SK-N-SH (cell line): ENCODE results near the gene MPIG6B. TPM values are rescaled to one million over a fixed set of nuclear protein-coding genes. Genes with fewer than 3 reads are reported as not detected.

Experiments used
- CTCF ChIA-PET: fragments of 300-600, 350-600 bp; formaldehyde crosslinking; extraction: SDS; loops from one replicate; lab custom pipeline; 2021; lab: Yijun Ruan, JAX
- POLR2A ChIA-PET: fragments of 350-600 bp; sonication (Branson Sonifier 250); formaldehyde crosslinking; extraction: SDS; loops from one replicate; lab custom pipeline; 2020; ENCODE audit warnings: antibody characterized with exemption, inconsistent platforms; lab: Yijun Ruan, JAX
- DNase-seq: peaks from one replicate; pipeline ENCODE4 v3.0.0; 2012
- H2AFZ ChIP-seq: fragments of 200-600 bp; sonication (generic); 2 replicates; pipeline ENCODE4 v1.8.1; 2016; ENCODE audit warnings: antibody characterized with exemption, mild to moderate bottlenecking, low read depth
- H3F3A ChIP-seq: fragments of 200-600 bp; sonication (generic); replicated peaks from 2 replicates; pipeline ENCODE3; 2016; ENCODE audit warnings: antibody characterized with exemption, mild to moderate bottlenecking; ENCODE audit not compliant: insufficient read depth
- H3K27ac ChIP-seq, 2 experiments: fragments of 200-500 bp in 1 of 2; fragments of 200-600 bp in 1 of 2; sonication (Bioruptor generic) in 1 of 2; sonication (generic), shearing (Covaris generic) in 1 of 2; 2 replicates each; pipeline versions ENCODE4 v1.5.1 to v1.6.1; 2014 to 2016; ENCODE audit warnings: low read depth in 2 of 2, inconsistent platforms in 1 of 2, low read length in 1 of 2, mild to moderate bottlenecking in 1 of 2, mixed read lengths in 1 of 2
- H3K27me3 ChIP-seq: fragments of 200-600 bp; sonication (generic), shearing (Covaris generic); 2 replicates; pipeline ENCODE4 v1.6.1; 2016; ENCODE audit warnings: mixed run types; ENCODE audit not compliant: insufficient read depth
- H3K36me3 ChIP-seq, 2 experiments: fragments of 200-500 bp in 1 of 2; fragments of 200-600 bp in 1 of 2; sonication (Bioruptor generic) in 1 of 2; sonication (generic) in 1 of 2; replicated peaks in 1 of 2; 2 replicates each; pipeline versions ENCODE3 to v1.5.1; 2014 to 2016; ENCODE audit warnings: low read length in 1 of 2, mild to moderate bottlenecking in 1 of 2; ENCODE audit not compliant: insufficient read depth in 2 of 2, control insufficient read depth in 1 of 2
- H3K4me1 ChIP-seq, 2 experiments: fragments of 200-500 bp in 1 of 2; fragments of 200-600 bp in 1 of 2; sonication (Bioruptor generic) in 1 of 2; sonication (generic), shearing (Covaris generic) in 1 of 2; 2 replicates each; pipeline versions ENCODE4 v1.5.1 to v1.6.1; 2014 to 2016; ENCODE audit warnings: low read depth in 1 of 2, low read length in 1 of 2, mixed run types in 1 of 2; ENCODE audit not compliant: insufficient read depth in 2 of 2, control insufficient read depth in 1 of 2
- H3K4me2 ChIP-seq: fragments of 200-600 bp; sonication (generic), shearing (Covaris generic); 2 replicates; pipeline ENCODE4 v1.6.1; 2017; ENCODE audit warnings: mixed run types
- H3K4me3 ChIP-seq, 2 experiments: fragments of 200-500 bp in 1 of 2; fragments of 200-600 bp in 1 of 2; sonication (Bioruptor generic) in 1 of 2; sonication (generic), shearing (Covaris generic) in 1 of 2; 2 replicates each; pipeline versions ENCODE4 v1.5.1 to v1.8.1; 2014 to 2016; ENCODE audit warnings: low read depth in 2 of 2, inconsistent platforms in 1 of 2, low read length in 1 of 2, mild to moderate bottlenecking in 1 of 2, mixed read lengths in 1 of 2, moderate library complexity in 1 of 2
- H3K79me2 ChIP-seq: fragments of 200-600 bp; sonication (generic); 2 replicates; pipeline ENCODE4 v1.8.1; 2017; ENCODE audit warnings: mild to moderate bottlenecking; ENCODE audit not compliant: insufficient read depth
- H3K9ac ChIP-seq: fragments of 200-600 bp; sonication (generic); 2 replicates; pipeline ENCODE4 v1.6.1; 2017; ENCODE audit warnings: mixed run types
- H3K9me2 ChIP-seq: fragments of 200-600 bp; sonication (generic); 2 replicates; pipeline ENCODE4 v1.6.1; 2017; ENCODE audit warnings: mixed run types
- H3K9me3 ChIP-seq: fragments of 200-600 bp; sonication (generic); 2 replicates; pipeline ENCODE4 v1.6.1; 2017; ENCODE audit warnings: mixed run types, mild to moderate bottlenecking, moderate library complexity
- H4K20me1 ChIP-seq: fragments of 200-600 bp; sonication (generic); 2 replicates; pipeline ENCODE4 v1.6.1; 2017; ENCODE audit warnings: mild to moderate bottlenecking, mixed run types; ENCODE audit not compliant: insufficient read depth
- EP300 ChIP-seq, 2 experiments: IDR thresholded peaks; 2 replicates each; pipeline versions ENCODE4 v1.4.0 to v1.6.1; 2012; ENCODE audit warnings: borderline replicate concordance in 1 of 2, low read depth in 1 of 2, low read length in 1 of 2
- FOSL2 ChIP-seq: IDR thresholded peaks from 2 replicates; pipeline ENCODE4 v1.4.0; 2012; ENCODE audit warnings: low read depth, mild to moderate bottlenecking, moderate library complexity, borderline replicate concordance
- FOXM1 ChIP-seq: IDR thresholded peaks from 2 replicates; pipeline ENCODE4 v1.4.0; 2012; ENCODE audit warnings: low read depth, mild to moderate bottlenecking
- GABPA ChIP-seq: IDR thresholded peaks from 2 replicates; pipeline ENCODE4 v1.4.0; 2012; ENCODE audit warnings: low read depth, mild to moderate bottlenecking
- JUND ChIP-seq: IDR thresholded peaks from 2 replicates; pipeline ENCODE4 v1.4.0; 2012
- MEF2A ChIP-seq: IDR thresholded peaks from 2 replicates; pipeline ENCODE4 v1.4.0; 2012; ENCODE audit warnings: low read depth, borderline replicate concordance
- POLR2AphosphoS5 ChIP-seq: IDR thresholded peaks from 2 replicates; pipeline ENCODE4 v1.6.1; 2012; ENCODE audit warnings: low read depth, low read length
- SIN3A ChIP-seq: IDR thresholded peaks from 2 replicates; pipeline ENCODE4 v1.6.1; 2012; ENCODE audit warnings: low read depth, mild to moderate bottlenecking, low read length, moderate library complexity, borderline replicate concordance
- SMC3 ChIP-seq: IDR thresholded peaks from 2 replicates; pipeline ENCODE4 v1.6.1; 2012; ENCODE audit warnings: low read depth, low read length, improper control_type of control experiment
- TAF1 ChIP-seq: IDR thresholded peaks from 2 replicates; pipeline ENCODE4 v1.6.1; 2012; ENCODE audit warnings: low read depth, mild to moderate bottlenecking, low read length, moderate library complexity, borderline replicate concordance
- WGBS: methylation state at CpG from one replicate; pipeline ENCODE4 v1.1.6; 2017; ENCODE audit warnings: low lambda C conversion rate; 5-methylcytosine and 5-hydroxymethylcytosine counted together
- polyA plus RNA-seq, 3 experiments: library from polyadenylated mRNA; depleted of rRNA; stranded (reverse); fragments of >200 nt; gene quantifications; 2 replicates each; pipeline ENCODE4 v1.2.3, GENCODE V29; 2012
- TF ChIP-seq, protein P1 (sequence below): fragments of 150-350 bp; IDR thresholded peaks from 2 replicates; pipeline ENCODE4 v1.6.1; 2016; ENCODE audit warnings: mild to moderate bottlenecking, low read depth, low read length
- TF ChIP-seq, protein P2 (sequence below): fragments of 150-350 bp; IDR thresholded peaks from 2 replicates; pipeline ENCODE4 v1.6.1; 2017; ENCODE audit warnings: antibody characterized with exemption, low read length, low read depth, borderline replicate concordance
- TF ChIP-seq, protein P3 (sequence below): IDR thresholded peaks from 2 replicates; pipeline ENCODE4 v1.6.1; 2012; ENCODE audit warnings: mild to moderate bottlenecking, low read depth, low read length, moderate library complexity
- TF ChIP-seq, protein P4 (sequence below): IDR thresholded peaks from 2 replicates; pipeline ENCODE4 v1.4.0; 2012; ENCODE audit warnings: low read depth, borderline replicate concordance
- TF ChIP-seq, protein P5 (sequence below): IDR thresholded peaks from 2 replicates; pipeline ENCODE4 v1.4.0; 2012; ENCODE audit warnings: low read depth

MPIG6B gene
- polyA plus RNA-seq, 1 of the 3 experiments (the other 2 are of a cell fraction), result not detected

DNA sequence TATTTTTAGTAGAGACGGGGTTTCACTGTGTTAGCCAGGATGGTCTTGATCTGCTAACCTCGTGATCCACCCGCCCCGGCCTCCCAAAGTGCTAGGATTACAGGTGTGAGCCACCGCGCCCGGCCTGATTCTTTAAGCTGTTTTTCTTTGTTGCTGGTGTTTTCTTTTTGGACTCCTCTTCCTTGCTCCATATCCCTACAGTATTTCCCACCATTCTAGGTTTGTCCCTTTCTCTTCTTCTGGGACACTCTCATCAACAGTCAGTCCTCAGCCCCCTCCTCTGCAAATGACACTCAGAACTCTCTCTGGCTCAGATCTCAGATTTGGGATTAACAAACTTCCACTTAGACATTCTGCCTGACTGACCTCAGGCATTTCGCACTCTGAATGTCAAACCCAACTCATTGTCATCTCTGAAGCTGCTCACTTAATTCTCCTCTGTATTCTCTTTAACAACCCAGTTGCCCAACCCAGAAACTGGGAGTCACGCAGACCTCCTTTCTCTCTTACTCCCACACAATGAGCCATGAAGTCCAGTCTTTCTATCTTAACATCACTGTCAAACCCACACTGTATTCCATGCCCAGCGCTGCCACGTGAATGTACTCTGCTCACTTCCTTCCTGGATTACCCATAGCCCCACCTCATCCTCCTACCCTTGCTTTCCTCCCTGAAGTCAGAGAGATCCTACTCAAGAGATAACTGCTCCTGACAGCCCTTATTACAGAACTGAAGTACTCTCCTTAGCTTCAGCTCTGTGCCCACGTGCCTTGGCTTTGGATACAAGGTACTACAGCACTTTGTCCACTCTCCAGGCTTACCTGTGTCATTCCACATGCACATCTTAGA is 2.6 kb downstream of the MPIG6B start:
- peaks cover 23 to 28% of the 10 kb centered on the region in 2 experiments for H3K36me3 ChIP-seq
- H3K9ac ChIP-seq, result no peak overlapping the region
- no peak overlapping the region for H3K27ac ChIP-seq
- TF ChIP-seq EP300 (IDR thresholded peaks at IDR 0.05; ENCODE audit: borderline replicate concordance in 1 of 2, low read depth in 1 of 2, low read length in 1 of 2) (no peak), POLR2AphosphoS5 (no peak), TAF1 (no peak), JUND (no peak), FOSL2 (no peak), SIN3A (no peak), GABPA (no peak), SMC3 (no peak), FOXM1 (no peak), MEF2A (no peak)
- TF ChIP-seq, protein P1, sequence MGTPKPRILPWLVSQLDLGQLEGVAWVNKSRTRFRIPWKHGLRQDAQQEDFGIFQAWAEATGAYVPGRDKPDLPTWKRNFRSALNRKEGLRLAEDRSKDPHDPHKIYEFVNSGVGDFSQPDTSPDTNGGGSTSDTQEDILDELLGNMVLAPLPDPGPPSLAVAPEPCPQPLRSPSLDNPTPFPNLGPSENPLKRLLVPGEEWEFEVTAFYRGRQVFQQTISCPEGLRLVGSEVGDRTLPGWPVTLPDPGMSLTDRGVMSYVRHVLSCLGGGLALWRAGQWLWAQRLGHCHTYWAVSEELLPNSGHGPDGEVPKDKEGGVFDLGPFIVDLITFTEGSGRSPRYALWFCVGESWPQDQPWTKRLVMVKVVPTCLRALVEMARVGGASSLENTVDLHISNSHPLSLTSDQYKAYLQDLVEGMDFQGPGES, result no peak
- TF ChIP-seq, protein P2, sequence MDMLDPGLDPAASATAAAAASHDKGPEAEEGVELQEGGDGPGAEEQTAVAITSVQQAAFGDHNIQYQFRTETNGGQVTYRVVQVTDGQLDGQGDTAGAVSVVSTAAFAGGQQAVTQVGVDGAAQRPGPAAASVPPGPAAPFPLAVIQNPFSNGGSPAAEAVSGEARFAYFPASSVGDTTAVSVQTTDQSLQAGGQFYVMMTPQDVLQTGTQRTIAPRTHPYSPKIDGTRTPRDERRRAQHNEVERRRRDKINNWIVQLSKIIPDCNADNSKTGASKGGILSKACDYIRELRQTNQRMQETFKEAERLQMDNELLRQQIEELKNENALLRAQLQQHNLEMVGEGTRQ, result no peak
- TF ChIP-seq, protein P3, sequence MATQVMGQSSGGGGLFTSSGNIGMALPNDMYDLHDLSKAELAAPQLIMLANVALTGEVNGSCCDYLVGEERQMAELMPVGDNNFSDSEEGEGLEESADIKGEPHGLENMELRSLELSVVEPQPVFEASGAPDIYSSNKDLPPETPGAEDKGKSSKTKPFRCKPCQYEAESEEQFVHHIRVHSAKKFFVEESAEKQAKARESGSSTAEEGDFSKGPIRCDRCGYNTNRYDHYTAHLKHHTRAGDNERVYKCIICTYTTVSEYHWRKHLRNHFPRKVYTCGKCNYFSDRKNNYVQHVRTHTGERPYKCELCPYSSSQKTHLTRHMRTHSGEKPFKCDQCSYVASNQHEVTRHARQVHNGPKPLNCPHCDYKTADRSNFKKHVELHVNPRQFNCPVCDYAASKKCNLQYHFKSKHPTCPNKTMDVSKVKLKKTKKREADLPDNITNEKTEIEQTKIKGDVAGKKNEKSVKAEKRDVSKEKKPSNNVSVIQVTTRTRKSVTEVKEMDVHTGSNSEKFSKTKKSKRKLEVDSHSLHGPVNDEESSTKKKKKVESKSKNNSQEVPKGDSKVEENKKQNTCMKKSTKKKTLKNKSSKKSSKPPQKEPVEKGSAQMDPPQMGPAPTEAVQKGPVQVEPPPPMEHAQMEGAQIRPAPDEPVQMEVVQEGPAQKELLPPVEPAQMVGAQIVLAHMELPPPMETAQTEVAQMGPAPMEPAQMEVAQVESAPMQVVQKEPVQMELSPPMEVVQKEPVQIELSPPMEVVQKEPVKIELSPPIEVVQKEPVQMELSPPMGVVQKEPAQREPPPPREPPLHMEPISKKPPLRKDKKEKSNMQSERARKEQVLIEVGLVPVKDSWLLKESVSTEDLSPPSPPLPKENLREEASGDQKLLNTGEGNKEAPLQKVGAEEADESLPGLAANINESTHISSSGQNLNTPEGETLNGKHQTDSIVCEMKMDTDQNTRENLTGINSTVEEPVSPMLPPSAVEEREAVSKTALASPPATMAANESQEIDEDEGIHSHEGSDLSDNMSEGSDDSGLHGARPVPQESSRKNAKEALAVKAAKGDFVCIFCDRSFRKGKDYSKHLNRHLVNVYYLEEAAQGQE, result no peak
- TF ChIP-seq, protein P4, sequence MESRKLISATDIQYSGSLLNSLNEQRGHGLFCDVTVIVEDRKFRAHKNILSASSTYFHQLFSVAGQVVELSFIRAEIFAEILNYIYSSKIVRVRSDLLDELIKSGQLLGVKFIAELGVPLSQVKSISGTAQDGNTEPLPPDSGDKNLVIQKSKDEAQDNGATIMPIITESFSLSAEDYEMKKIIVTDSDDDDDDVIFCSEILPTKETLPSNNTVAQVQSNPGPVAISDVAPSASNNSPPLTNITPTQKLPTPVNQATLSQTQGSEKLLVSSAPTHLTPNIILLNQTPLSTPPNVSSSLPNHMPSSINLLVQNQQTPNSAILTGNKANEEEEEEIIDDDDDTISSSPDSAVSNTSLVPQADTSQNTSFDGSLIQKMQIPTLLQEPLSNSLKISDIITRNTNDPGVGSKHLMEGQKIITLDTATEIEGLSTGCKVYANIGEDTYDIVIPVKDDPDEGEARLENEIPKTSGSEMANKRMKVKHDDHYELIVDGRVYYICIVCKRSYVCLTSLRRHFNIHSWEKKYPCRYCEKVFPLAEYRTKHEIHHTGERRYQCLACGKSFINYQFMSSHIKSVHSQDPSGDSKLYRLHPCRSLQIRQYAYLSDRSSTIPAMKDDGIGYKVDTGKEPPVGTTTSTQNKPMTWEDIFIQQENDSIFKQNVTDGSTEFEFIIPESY, result no peak
- TF ChIP-seq, protein P5, sequence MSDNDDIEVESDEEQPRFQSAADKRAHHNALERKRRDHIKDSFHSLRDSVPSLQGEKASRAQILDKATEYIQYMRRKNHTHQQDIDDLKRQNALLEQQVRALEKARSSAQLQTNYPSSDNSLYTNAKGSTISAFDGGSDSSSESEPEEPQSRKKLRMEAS, result no peak
- no peak overlapping the region for H3K4me3 ChIP-seq
- POLR2A ChIA-PET, result interaction anchor here (0.5 kb wide), 1 partner anchor 107 kb away, joined by 3 read pairs; no protein-coding TSS in a partner anchor
- H3K27me3 ChIP-seq, result no peaks in the 10 kb centered on the region
- H4K20me1 ChIP-seq, result peaks cover 6% of the 10 kb centered on the region; the same call in 1 of the 2 replicates
- H3F3A ChIP-seq, result peaks cover 12% of the 10 kb centered on the region
- CTCF ChIA-PET, result no interaction called here
- WGBS, result 92% methylated on average over 12 of the region's 12 CpGs
- peaks cover 13% of the 10 kb centered on the region; the same call in 1 of the 2 replicates for H3K79me2 ChIP-seq
- H3K9me3 ChIP-seq, result no peaks in the 10 kb centered on the region
- DNase-seq, result no peak
- no peak overlapping the region for H3K4me2 ChIP-seq
- peaks cover 11 to 12% of the 10 kb centered on the region in 2 experiments; a peak in 1 of 4 replicates for H3K4me1 ChIP-seq
- H3K9me2 ChIP-seq, result no peaks in the 10 kb centered on the region
- no peak overlapping the region for H2AFZ ChIP-seq
